ENCODE measurements around the gene BMPR1A.

The BMPR1A gene

DNA sequence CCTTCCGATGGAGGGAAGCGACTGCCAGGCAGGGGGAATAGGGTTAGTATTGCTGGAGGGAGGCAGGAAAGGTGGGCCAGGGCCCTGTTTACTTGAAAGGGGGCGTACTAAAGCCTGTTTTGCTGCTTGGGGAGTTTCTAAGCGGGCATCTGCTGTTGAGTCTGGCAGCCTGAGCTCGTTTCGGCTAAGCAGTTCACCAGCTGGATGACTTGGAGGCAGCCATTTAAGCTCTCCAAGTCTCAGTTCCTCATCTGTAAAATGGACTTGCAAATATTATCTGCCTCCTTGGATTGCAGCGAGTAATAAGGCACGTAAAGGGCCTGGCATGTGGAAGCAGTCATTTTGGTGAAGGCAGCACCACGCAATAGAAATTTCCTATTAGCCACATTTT lies 44.1 kb upstream of the BMPR1A start:
- peak overlapping the region; percentile 96 for H4K91ac ChIP-seq (ENCODE audit: low read depth, low read length)
- H3K14ac ChIP-seq (ENCODE audit: low read length): peak overlapping the region; percentile 57
- no peak overlapping the region for H3K23ac ChIP-seq (ENCODE audit: low read length)
- peak overlapping the region; percentile 70 for H2BK120ac ChIP-seq (ENCODE audit: insufficient read depth, low read length, poor library complexity)
- H4K12ac ChIP-seq (ENCODE audit: low read depth, low read length): peak overlapping the region; percentile 93
- H3K27ac ChIP-seq (ENCODE audit: low read depth, low read length): peak overlapping the region; percentile 97
- peaks cover 16% of the 10 kb centered on the region for H3K79me1 ChIP-seq (ENCODE audit: low read length)
- WGBS (ENCODE audit: extremely low coverage, insufficient coverage, insufficient read length): no CpG with 5 or more reads among the region's 9 CpGs
- peak overlapping the region; percentile 92 for H4K8ac ChIP-seq (ENCODE audit: low read depth, low read length)
- no peaks in the 10 kb centered on the region for H3K27me3 ChIP-seq (ENCODE audit: insufficient read depth, low read length)
- H3K36me3 ChIP-seq (ENCODE audit: control insufficient read depth in 1 of 2, insufficient read depth in 2 of 2, low read length in 2 of 2): no peaks in the 10 kb centered on the region
- peak overlapping the region; percentile 90 for H2BK5ac ChIP-seq (ENCODE audit: low read depth, low read length, poor library complexity)
- H3K9me3 ChIP-seq (ENCODE audit: insufficient read depth, low read depth, low read length): no peaks in the 10 kb centered on the region
- H3K4ac ChIP-seq (ENCODE audit: low read depth, low read length): peak overlapping the region; percentile 30
- H2AK5ac ChIP-seq (ENCODE audit: low read length): no peak overlapping the region
- H3K9ac ChIP-seq (ENCODE audit: low read length): peak overlapping the region; percentile 75
- H3K79me2 ChIP-seq (ENCODE audit: control insufficient read depth, insufficient read depth, low read length, poor library complexity): peaks cover 11% of the 10 kb centered on the region
- H3K4me3 ChIP-seq (ENCODE audit: low read depth, low read length): peak overlapping the region; percentile 66
- peak overlapping the region; percentile 12 for H2BK12ac ChIP-seq (ENCODE audit: low read length)
- H3K4me2 ChIP-seq (ENCODE audit: low read length): peak overlapping the region; percentile 94
- peaks cover 9 to 16% of the 10 kb centered on the region in 2 experiments for H3K4me1 ChIP-seq (ENCODE audit: control insufficient read depth in 1 of 2, insufficient read depth in 2 of 2, low read length in 2 of 2)
- H2AFZ ChIP-seq (ENCODE audit: insufficient read depth, low read length, poor library complexity): peak overlapping the region; percentile 85
- DNase-seq: no peak
- H3K18ac ChIP-seq (ENCODE audit: low read length): peak overlapping the region; percentile 67

DNA sequence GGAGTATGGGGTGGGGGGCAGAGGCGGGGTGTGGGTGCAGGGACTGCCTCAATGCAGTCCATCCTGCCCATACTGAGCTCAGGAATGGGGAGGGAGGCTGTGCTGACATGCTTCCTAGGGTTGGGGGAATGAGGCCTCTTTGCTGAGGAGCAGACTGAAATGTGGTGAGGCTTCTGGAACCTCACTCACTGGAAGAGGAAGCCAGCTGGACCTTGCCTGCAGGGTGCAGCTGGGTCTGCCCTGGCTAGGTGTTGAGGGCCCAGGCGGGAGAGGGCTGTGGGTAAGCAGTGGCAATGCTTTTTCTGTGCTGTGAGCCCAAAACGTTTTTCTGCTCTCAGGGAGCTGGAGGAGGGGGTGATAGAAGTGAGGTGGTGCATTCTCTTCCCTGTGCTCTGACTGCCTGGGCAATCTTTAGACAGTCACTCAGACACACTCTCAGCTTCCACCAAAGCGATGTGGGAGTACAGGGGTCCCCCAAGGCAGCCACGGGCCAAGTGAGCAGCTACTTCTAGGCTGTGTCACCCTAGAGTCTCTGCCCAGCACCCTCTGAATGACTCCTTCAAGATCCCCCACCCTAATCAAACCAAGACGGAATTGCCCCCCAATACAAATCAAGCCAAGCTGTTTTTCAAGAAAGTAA lies 41.1 kb upstream of the BMPR1A start:
- no peak for DNase-seq
- Histone ChIP-seq H4K91ac (ENCODE audit: low read depth, low read length) (no peak overlapping the region), H3K4ac (ENCODE audit: low read depth, low read length) (no peak overlapping the region), H3K9me3 (ENCODE audit: insufficient read depth, low read depth, low read length) (no peaks in the 10 kb centered on the region), H2AK5ac (ENCODE audit: low read length) (no peak overlapping the region), H3K9ac (ENCODE audit: low read length) (no peak overlapping the region), H2AFZ (ENCODE audit: insufficient read depth, low read length, poor library complexity) (no peak overlapping the region), H2BK12ac (ENCODE audit: low read length) (no peak overlapping the region), H2BK120ac (ENCODE audit: insufficient read depth, low read length, poor library complexity) (no peak overlapping the region), H3K14ac (ENCODE audit: low read length) (no peak overlapping the region), H3K27ac (ENCODE audit: low read depth, low read length) (no peak overlapping the region), H4K8ac (ENCODE audit: low read depth, low read length) (no peak overlapping the region), H3K79me2 (ENCODE audit: control insufficient read depth, insufficient read depth, low read length, poor library complexity) (peaks cover 11% of the 10 kb centered on the region), H3K4me1 (ENCODE audit: control insufficient read depth in 1 of 2, insufficient read depth in 2 of 2, low read length in 2 of 2) (peaks cover 9 to 16% of the 10 kb centered on the region in 2 experiments), H3K36me3 (ENCODE audit: control insufficient read depth in 1 of 2, insufficient read depth in 2 of 2, low read length in 2 of 2) (no peaks in the 10 kb centered on the region), H3K27me3 (ENCODE audit: insufficient read depth, low read length) (no peaks in the 10 kb centered on the region), H2BK5ac (ENCODE audit: low read depth, low read length, poor library complexity) (no peak overlapping the region), H3K23ac (ENCODE audit: low read length) (no peak overlapping the region), H3K18ac (ENCODE audit: low read length) (no peak overlapping the region), H3K4me2 (ENCODE audit: low read length) (no peak overlapping the region), H4K12ac (ENCODE audit: low read depth, low read length) (no peak overlapping the region), H3K79me1 (ENCODE audit: low read length) (peaks cover 16% of the 10 kb centered on the region), H3K4me3 (ENCODE audit: low read depth, low read length) (no peak overlapping the region)
- WGBS (ENCODE audit: extremely low coverage, insufficient coverage, insufficient read length): no CpG with 5 or more reads among the region's 6 CpGs

DNA sequence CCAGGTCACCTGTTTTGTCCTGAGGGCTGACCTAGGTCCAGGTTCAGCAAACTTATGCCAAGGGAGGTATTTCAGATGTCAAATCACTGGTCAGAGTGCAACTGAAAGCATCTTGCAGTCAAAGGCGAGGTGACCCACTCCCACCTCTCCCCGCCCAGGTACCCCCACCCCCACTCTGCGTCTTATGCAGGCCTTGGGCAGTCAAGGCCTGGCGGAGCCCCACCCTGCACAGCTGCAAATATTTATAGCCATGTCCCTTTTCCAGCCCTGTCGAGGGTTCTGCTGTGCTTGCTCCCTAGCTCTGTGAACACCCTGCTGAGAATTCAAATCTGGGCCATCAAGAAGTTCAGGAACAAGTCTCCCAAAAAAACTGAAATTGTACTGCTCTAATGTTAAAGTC lies 40.6 kb upstream of the BMPR1A start:
- Histone ChIP-seq H2BK12ac (ENCODE audit: low read length) (no peak overlapping the region), H2AK5ac (ENCODE audit: low read length) (no peak overlapping the region), H4K12ac (ENCODE audit: low read depth, low read length) (no peak overlapping the region), H2BK5ac (ENCODE audit: low read depth, low read length, poor library complexity) (no peak overlapping the region), H3K23ac (ENCODE audit: low read length) (no peak overlapping the region), H3K14ac (ENCODE audit: low read length) (no peak overlapping the region), H3K79me2 (ENCODE audit: control insufficient read depth, insufficient read depth, low read length, poor library complexity) (peaks cover 9% of the 10 kb centered on the region), H3K4me3 (ENCODE audit: low read depth, low read length) (no peak overlapping the region), H3K36me3 (ENCODE audit: control insufficient read depth in 1 of 2, insufficient read depth in 2 of 2, low read length in 2 of 2) (no peaks in the 10 kb centered on the region), H4K8ac (ENCODE audit: low read depth, low read length) (no peak overlapping the region), H3K4me2 (ENCODE audit: low read length) (no peak overlapping the region), H3K27me3 (ENCODE audit: insufficient read depth, low read length) (no peaks in the 10 kb centered on the region), H3K27ac (ENCODE audit: low read depth, low read length) (no peak overlapping the region), H4K91ac (ENCODE audit: low read depth, low read length) (no peak overlapping the region), H2BK120ac (ENCODE audit: insufficient read depth, low read length, poor library complexity) (no peak overlapping the region), H3K9me3 (ENCODE audit: insufficient read depth, low read depth, low read length) (no peaks in the 10 kb centered on the region), H3K4me1 (ENCODE audit: control insufficient read depth in 1 of 2, insufficient read depth in 2 of 2, low read length in 2 of 2) (peaks cover 7 to 13% of the 10 kb centered on the region in 2 experiments), H3K79me1 (ENCODE audit: low read length) (peaks cover 12% of the 10 kb centered on the region), H3K4ac (ENCODE audit: low read depth, low read length) (no peak overlapping the region), H3K9ac (ENCODE audit: low read length) (no peak overlapping the region), H3K18ac (ENCODE audit: low read length) (no peak overlapping the region), H2AFZ (ENCODE audit: insufficient read depth, low read length, poor library complexity) (no peak overlapping the region)
- DNase-seq: no peak
- WGBS (ENCODE audit: extremely low coverage, insufficient coverage, insufficient read length): no CpG with 5 or more reads among the region's 5 CpGs

DNA sequence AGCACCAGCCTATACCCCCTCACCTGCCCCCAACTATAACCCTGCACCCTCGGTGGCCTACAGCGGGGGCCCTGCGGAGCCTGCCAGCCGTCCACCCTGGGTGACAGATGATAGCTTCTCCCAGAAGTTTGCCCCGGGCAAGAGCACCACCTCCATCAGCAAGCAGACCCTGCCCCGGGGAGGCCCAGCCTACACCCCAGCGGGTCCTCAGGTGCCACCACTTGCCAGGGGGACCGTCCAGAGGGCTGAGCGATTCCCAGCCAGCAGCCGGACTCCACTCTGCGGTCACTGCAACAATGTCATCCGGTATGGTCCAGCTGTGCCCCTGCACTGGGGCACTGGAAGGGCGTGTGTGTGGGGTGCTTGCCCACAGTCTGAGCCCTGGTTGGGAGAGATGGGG lies 40.0 kb upstream of the BMPR1A start:
- Histone ChIP-seq H3K27me3 (ENCODE audit: insufficient read depth, low read length) (no peaks in the 10 kb centered on the region), H3K79me2 (ENCODE audit: control insufficient read depth, insufficient read depth, low read length, poor library complexity) (peaks cover 6% of the 10 kb centered on the region), H3K27ac (ENCODE audit: low read depth, low read length) (no peak overlapping the region), H3K18ac (ENCODE audit: low read length) (no peak overlapping the region), H3K4me2 (ENCODE audit: low read length) (no peak overlapping the region), H3K14ac (ENCODE audit: low read length) (no peak overlapping the region), H3K79me1 (ENCODE audit: low read length) (peaks cover 8% of the 10 kb centered on the region), H2BK5ac (ENCODE audit: low read depth, low read length, poor library complexity) (no peak overlapping the region), H3K9ac (ENCODE audit: low read length) (no peak overlapping the region), H4K12ac (ENCODE audit: low read depth, low read length) (no peak overlapping the region), H3K23ac (ENCODE audit: low read length) (no peak overlapping the region), H2BK120ac (ENCODE audit: insufficient read depth, low read length, poor library complexity) (no peak overlapping the region), H4K8ac (ENCODE audit: low read depth, low read length) (no peak overlapping the region), H2AFZ (ENCODE audit: insufficient read depth, low read length, poor library complexity) (no peak overlapping the region), H3K4ac (ENCODE audit: low read depth, low read length) (no peak overlapping the region), H3K4me3 (ENCODE audit: low read depth, low read length) (no peak overlapping the region), H2BK12ac (ENCODE audit: low read length) (no peak overlapping the region), H3K4me1 (ENCODE audit: control insufficient read depth in 1 of 2, insufficient read depth in 2 of 2, low read length in 2 of 2) (peaks cover 6 to 12% of the 10 kb centered on the region in 2 experiments), H3K36me3 (ENCODE audit: control insufficient read depth in 1 of 2, insufficient read depth in 2 of 2, low read length in 2 of 2) (no peaks in the 10 kb centered on the region), H2AK5ac (ENCODE audit: low read length) (no peak overlapping the region), H3K9me3 (ENCODE audit: insufficient read depth, low read depth, low read length) (no peaks in the 10 kb centered on the region), H4K91ac (ENCODE audit: low read depth, low read length) (no peak overlapping the region)
- DNase-seq: no peak
- no CpG with 5 or more reads among the region's 13 CpGs for WGBS (ENCODE audit: extremely low coverage, insufficient coverage, insufficient read length)

Data from trophoblast cell (in vitro differentiated cells and primary cell).